GM18520 (cell line): ENCODE measurements around the gene ZNRD2.

Source experiments
- ATAC-seq: cut with Tn5 transposase; IDR thresholded peaks from one replicate; pipeline ENCODE4 v1.9.1; 2021; ENCODE audit not compliant: unreplicated experiment

ZNRD2 gene

GRCh38 chr11:65607614-65608426 is 37.5 kb downstream of the ZNRD2 start:
- ATAC-seq, result no peak

- no peak for ATAC-seq
These were observed 39.0 kb downstream of the ZNRD2 start for GRCh38 chr11:65609229-65609628.

GRCh38 chr11:65609665-65610064 is 39.4 kb downstream of the ZNRD2 start:
- no peak for ATAC-seq

- no peak for ATAC-seq
These were observed 40.1 kb downstream of the ZNRD2 start for GRCh38 chr11:65610404-65610803.

- ATAC-seq, result no peak
These were observed 40.9 kb downstream of the ZNRD2 start for GRCh38 chr11:65611028-65611757.

GRCh38 chr11:65611758-65612603 is 41.7 kb downstream of the ZNRD2 start:
- no peak for ATAC-seq

GRCh38 chr11:65612691-65613090 is 42.4 kb downstream of the ZNRD2 start:
- ATAC-seq, result no peak

- ATAC-seq, result no peak
These were observed 43.0 kb downstream of the ZNRD2 start for GRCh38 chr11:65613091-65613928.

GRCh38 chr11:65615229-65615949 is 45.1 kb downstream of the ZNRD2 start, which contains the start of gene PCNX3:
Gene PCNX3, plus strand, starts transcription at chr11:65615776. Its CDS starts 536 bp downstream, at chr11:65616312.
- peak; percentile 80 for ATAC-seq

GRCh38 chr11:65615950-65616574 is 45.8 kb downstream of the ZNRD2 start:
- ATAC-seq, result no peak

- ATAC-seq, result no peak
These were observed 46.3 kb downstream of the ZNRD2 start for GRCh38 chr11:65616575-65617001.

GRCh38 chr11:65617136-65617850 is 47.0 kb downstream of the ZNRD2 start:
- ATAC-seq, result no peak

- no peak for ATAC-seq
These were observed 47.9 kb downstream of the ZNRD2 start for GRCh38 chr11:65617990-65618751.

- ATAC-seq, result no peak
These were observed 48.5 kb downstream of the ZNRD2 start for GRCh38 chr11:65618763-65619162.

- ATAC-seq, result no peak
These were observed 49.1 kb downstream of the ZNRD2 start for GRCh38 chr11:65619281-65619928.

GRCh38 chr11:65620666-65621065 is 50.4 kb downstream of the ZNRD2 start:
- ATAC-seq, result no peak

GRCh38 chr11:65621460-65621859 is 51.2 kb downstream of the ZNRD2 start:
- ATAC-seq, result no peak
